ENCODE results near the gene SF1. TPM values are rescaled to one million over a fixed set of nuclear protein-coding genes. Genes with fewer than 3 reads are reported as not detected.
A peak's percentile ranks its signal among the peaks of the same experiment; 100 is the strongest.

The SF1 gene
- total RNA-seq, 1 donor from 2014 or later, result 140 TPM

DNA sequence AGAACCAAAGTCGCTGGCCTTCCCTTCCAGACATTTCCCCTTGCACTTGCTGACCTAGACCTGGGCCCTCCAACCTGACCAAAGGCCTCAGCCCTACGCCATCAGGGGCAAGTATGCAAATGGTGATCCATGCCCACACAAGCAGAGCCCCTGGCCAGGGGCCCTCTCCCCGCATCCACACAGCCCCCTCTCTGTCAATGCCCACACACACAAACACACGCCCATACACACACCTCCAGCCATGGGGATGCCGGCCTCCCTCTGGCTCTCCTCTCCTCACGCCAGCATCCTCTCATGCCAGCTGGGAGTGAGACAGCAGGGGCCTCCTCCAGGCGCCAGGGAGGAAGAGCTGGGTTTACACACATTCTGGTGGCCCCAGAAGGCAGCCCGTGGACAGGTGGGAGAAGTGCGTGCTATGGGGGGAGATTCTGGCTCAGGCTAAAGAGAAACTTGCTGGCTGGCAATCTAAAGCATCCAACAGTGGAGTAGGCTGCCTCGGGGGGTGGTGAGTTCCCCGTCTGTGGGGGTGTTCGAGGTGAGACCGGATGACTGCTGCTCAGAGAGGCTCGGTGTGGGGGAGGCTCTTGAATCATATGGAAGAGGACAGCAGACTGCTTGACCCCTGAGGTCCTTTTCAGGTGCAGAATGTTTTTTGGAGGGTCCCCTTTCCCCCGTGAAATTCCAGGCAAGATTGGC is 60.1 kb downstream of the SF1 start:
- Histone ChIP-seq H4K20me1 (ENCODE audit: low read depth) (peaks cover 23% of the 10 kb centered on the region), H3K9me3 (ENCODE audit: low read depth) (no peaks in the 10 kb centered on the region), H3K36me3 (no peaks in the 10 kb centered on the region), H3K79me2 (ENCODE audit: low read depth) (no peaks in the 10 kb centered on the region), H3K4me2 (no peak overlapping the region), H3F3A (ENCODE audit: low read depth) (peaks cover 16% of the 10 kb centered on the region), H3K4me1 (no peaks in the 10 kb centered on the region), H3K4me3 (no peak overlapping the region), H3K27ac (no peak overlapping the region), H3K9ac (no peak overlapping the region), H3K27me3 (peaks cover 99% of the 10 kb centered on the region), H2AFZ (replicated peaks) (no peak overlapping the region)
- TF ChIP-seq EZH2 (IDR thresholded peaks at IDR 0.05) (no peak), EZH2phosphoT487 (IDR thresholded peaks at IDR 0.05) (no peak), CTCF (IDR thresholded peaks at IDR 0.05) (no peak)
- Mint-ChIP-seq H3K36me3 (no peaks in the 10 kb centered on the region), H3K27me3 (ENCODE audit: insufficient read depth, low read depth) (peaks cover 43% of the 10 kb centered on the region), H3K4me3 (no peak overlapping the region), H3K4me1 (peaks cover 40% of the 10 kb centered on the region), H3K9me3 (no peaks in the 10 kb centered on the region), H3K27ac (no peak overlapping the region)
- DNase-seq (ENCODE audit: low spot score), result no peak

DNA sequence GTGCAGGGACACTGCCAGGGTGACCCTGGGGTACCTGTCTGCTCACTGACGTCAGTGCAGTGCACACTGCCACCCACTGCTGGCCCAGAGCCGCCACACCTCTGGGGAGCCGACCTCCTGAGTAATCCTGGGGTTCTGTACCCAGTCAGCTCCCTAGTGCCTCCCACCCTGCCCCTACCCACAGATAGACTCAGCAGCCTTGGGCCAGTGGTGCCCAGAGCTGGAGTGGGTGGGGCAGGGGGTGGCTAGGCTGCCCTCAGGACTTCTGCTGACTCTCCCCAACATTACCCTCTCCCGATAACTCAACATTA is 61.1 kb downstream of the SF1 start:
- Histone ChIP-seq H3K9me3 (ENCODE audit: low read depth) (no peaks in the 10 kb centered on the region), H4K20me1 (ENCODE audit: low read depth) (peaks cover 29% of the 10 kb centered on the region), H3K4me1 (no peaks in the 10 kb centered on the region), H2AFZ (replicated peaks) (no peak overlapping the region), H3K27me3 (peaks cover 99% of the 10 kb centered on the region), H3K36me3 (no peaks in the 10 kb centered on the region), H3K4me3 (no peak overlapping the region), H3K9ac (no peak overlapping the region), H3F3A (ENCODE audit: low read depth) (peaks cover 16% of the 10 kb centered on the region), H3K79me2 (ENCODE audit: low read depth) (no peaks in the 10 kb centered on the region), H3K27ac (no peak overlapping the region), H3K4me2 (no peak overlapping the region)
- no peaks in the 10 kb centered on the region for H3K9me3 Mint-ChIP-seq
- H3K27me3 Mint-ChIP-seq (ENCODE audit: insufficient read depth, low read depth), result peaks cover 43% of the 10 kb centered on the region
- H3K36me3 Mint-ChIP-seq, result no peaks in the 10 kb centered on the region
- H3K27ac Mint-ChIP-seq, result no peak overlapping the region
- DNase-seq (ENCODE audit: low spot score), result no peak
- H3K4me3 Mint-ChIP-seq, result no peak overlapping the region
- TF ChIP-seq EZH2phosphoT487 (IDR thresholded peaks at IDR 0.05) (no peak), EZH2 (IDR thresholded peaks at IDR 0.05) (no peak), CTCF (IDR thresholded peaks at IDR 0.05) (no peak)
- H3K4me1 Mint-ChIP-seq, result peaks cover 40% of the 10 kb centered on the region

DNA sequence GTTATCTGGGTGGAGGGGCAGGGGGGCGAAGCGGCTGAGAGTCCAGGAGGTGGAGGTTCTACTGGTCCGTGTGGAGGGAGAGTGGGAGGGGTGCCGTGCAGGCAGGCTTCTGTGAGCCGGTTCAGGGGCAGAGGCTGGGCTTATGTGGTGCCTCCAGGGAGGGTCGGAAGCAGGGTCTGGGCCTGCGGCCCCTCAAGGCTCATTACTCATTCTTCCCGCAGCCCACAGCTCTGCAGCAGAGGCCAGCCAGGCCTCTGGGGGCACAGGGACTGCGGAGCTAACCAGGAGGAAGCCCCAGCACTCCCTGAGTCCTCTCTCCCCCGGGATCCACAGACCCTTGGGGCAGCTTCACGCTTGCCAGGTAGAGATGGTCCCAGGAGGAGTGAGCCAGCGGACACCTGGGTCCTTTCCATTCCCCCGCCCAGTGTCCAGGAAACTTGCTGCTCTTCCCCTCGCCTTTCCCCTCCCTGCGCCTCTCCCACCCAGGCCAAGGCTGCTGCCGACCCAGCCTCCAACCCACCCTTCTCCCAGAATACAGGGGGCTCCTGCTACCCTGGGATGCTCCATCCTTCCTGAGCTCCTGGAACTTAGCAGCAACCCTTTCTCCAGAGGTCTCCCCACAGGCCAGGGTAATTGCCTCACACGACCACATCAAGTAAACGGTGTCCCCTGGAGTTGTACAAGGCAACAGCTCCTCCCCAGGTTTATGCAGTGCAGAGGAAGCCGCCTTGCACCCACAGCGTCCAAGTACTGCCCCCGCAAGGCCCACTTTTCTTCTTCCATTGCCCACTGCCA is 61.7 kb downstream of the SF1 start:
- peaks cover 18% of the 10 kb centered on the region for H3F3A ChIP-seq (ENCODE audit: low read depth)
- H3K36me3 ChIP-seq, result no peaks in the 10 kb centered on the region
- Mint-ChIP-seq H3K4me3 (peak overlapping the region; percentile 3), H3K27ac (no peak overlapping the region), H3K9me3 (no peaks in the 10 kb centered on the region), H3K4me1 (peaks cover 43% of the 10 kb centered on the region), H3K27me3 (ENCODE audit: insufficient read depth, low read depth) (peaks cover 45% of the 10 kb centered on the region), H3K36me3 (no peaks in the 10 kb centered on the region)
- H3K9ac ChIP-seq, result no peak overlapping the region
- H4K20me1 ChIP-seq (ENCODE audit: low read depth), result peaks cover 35% of the 10 kb centered on the region
- H3K27me3 ChIP-seq, result peaks cover 99% of the 10 kb centered on the region
- H3K27ac ChIP-seq, result no peak overlapping the region
- no peak for DNase-seq (ENCODE audit: low spot score)
- H3K9me3 ChIP-seq (ENCODE audit: low read depth), result no peaks in the 10 kb centered on the region
- H3K4me2 ChIP-seq, result no peak overlapping the region
- TF ChIP-seq CTCF (IDR thresholded peaks at IDR 0.05) (no peak), EZH2 (IDR thresholded peaks at IDR 0.05) (no peak), EZH2phosphoT487 (IDR thresholded peaks at IDR 0.05) (no peak)
- H3K4me3 ChIP-seq, result no peak overlapping the region
- H2AFZ ChIP-seq (replicated peaks), result no peak overlapping the region
- no peaks in the 10 kb centered on the region for H3K4me1 ChIP-seq
- no peaks in the 10 kb centered on the region for H3K79me2 ChIP-seq (ENCODE audit: low read depth)

Data from neural progenitor cell (in vitro differentiated cells).